ENCODE data around the gene NDE1. TPM values are rescaled to one million over a fixed set of nuclear protein-coding genes. Genes with fewer than 3 reads are reported as not detected.

Gene NDE1
- total and polyA plus RNA-seq, 9 of the 15 experiments (the other 6 are each of a cell fraction or from before 2014, with no cell fraction given), result 3.1 to 59.9 (median 30.0) TPM

- TF ChIP-seq, protein P1, sequence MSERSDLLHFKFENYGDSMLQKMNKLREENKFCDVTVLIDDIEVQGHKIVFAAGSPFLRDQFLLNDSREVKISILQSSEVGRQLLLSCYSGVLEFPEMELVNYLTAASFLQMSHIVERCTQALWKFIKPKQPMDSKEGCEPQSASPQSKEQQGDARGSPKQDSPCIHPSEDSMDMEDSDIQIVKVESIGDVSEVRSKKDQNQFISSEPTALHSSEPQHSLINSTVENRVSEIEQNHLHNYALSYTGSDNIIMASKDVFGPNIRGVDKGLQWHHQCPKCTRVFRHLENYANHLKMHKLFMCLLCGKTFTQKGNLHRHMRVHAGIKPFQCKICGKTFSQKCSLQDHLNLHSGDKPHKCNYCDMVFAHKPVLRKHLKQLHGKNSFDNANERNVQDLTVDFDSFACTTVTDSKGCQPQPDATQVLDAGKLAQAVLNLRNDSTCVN (CRISPR knock-in tag; IDR thresholded peaks at IDR 0.05), result no peak
- TF ChIP-seq BRD4 (IDR thresholded peaks at IDR 0.05), result no peak
- TF ChIP-seq ETV6 (IDR thresholded peaks at IDR 0.05; ENCODE audit: borderline replicate concordance in 1 of 2, low read depth in 2 of 2, low read length in 1 of 2), result no peak
- no peak for TF ChIP-seq ETV6 (CRISPR knock-in tag; IDR thresholded peaks at IDR 0.05; ENCODE audit: borderline replicate concordance)
- TF ChIP-seq SNIP1 (IDR thresholded peaks at IDR 0.05; ENCODE audit: low read depth), result no peak
- TF ChIP-seq NFYB (IDR thresholded peaks at IDR 0.05; ENCODE audit: extremely low read depth, insufficient read length), result no peak
- TF ChIP-seq NR2C1 (IDR thresholded peaks at IDR 0.05), result no peak
- TF ChIP-seq NR2C1 (tag; IDR thresholded peaks at IDR 0.05), result no peak
- TF ChIP-seq ZNF740 (CRISPR knock-in tag; IDR thresholded peaks at IDR 0.05), result no peak
- no peak for TF ChIP-seq ZNF740 (tag; IDR thresholded peaks at IDR 0.05)
- no peak for TF ChIP-seq NELFE (IDR thresholded peaks at IDR 0.05; ENCODE audit: insufficient read depth, insufficient read length)
- no peak for TF ChIP-seq ZFX (CRISPR knock-in tag; IDR thresholded peaks at IDR 0.05)
- TF ChIP-seq ZNF445 (CRISPR knock-in tag; IDR thresholded peaks at IDR 0.05; ENCODE audit: low read depth), result no peak
- TF ChIP-seq ZNF780A (CRISPR knock-in tag; IDR thresholded peaks at IDR 0.05), result no peak
- TF ChIP-seq, protein P2, sequence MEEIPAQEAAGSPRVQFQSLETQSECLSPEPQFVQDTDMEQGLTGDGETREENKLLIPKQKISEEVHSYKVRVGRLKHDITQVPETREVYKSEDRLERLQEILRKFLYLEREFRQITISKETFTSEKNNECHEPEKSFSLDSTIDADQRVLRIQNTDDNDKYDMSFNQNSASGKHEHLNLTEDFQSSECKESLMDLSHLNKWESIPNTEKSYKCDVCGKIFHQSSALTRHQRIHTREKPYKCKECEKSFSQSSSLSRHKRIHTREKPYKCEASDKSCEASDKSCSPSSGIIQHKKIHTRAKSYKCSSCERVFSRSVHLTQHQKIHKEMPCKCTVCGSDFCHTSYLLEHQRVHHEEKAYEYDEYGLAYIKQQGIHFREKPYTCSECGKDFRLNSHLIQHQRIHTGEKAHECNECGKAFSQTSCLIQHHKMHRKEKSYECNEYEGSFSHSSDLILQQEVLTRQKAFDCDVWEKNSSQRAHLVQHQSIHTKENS (CRISPR knock-in tag; IDR thresholded peaks at IDR 0.05), result no peak
- TF ChIP-seq ILF3 (IDR thresholded peaks at IDR 0.05; ENCODE audit: borderline replicate concordance), result no peak
- TF ChIP-seq ARID1B (IDR thresholded peaks at IDR 0.05), result no peak
- TF ChIP-seq ZNF217 (CRISPR knock-in tag; IDR thresholded peaks at IDR 0.05), result no peak
- TF ChIP-seq SMARCB1 (IDR thresholded peaks at IDR 0.05; ENCODE audit: insufficient read length, low read depth), result no peak
- TF ChIP-seq PRMT5 (CRISPR knock-in tag; IDR thresholded peaks at IDR 0.05), result no peak
- TF ChIP-seq NFATC3 (IDR thresholded peaks at IDR 0.05), result no peak
- TF ChIP-seq PHB (CRISPR knock-in tag; IDR thresholded peaks at IDR 0.05), result no peak
- no peak for TF ChIP-seq ASH1L (IDR thresholded peaks at IDR 0.05; ENCODE audit: borderline replicate concordance, low read depth, partially characterized antibody)
- TF ChIP-seq, protein P3, sequence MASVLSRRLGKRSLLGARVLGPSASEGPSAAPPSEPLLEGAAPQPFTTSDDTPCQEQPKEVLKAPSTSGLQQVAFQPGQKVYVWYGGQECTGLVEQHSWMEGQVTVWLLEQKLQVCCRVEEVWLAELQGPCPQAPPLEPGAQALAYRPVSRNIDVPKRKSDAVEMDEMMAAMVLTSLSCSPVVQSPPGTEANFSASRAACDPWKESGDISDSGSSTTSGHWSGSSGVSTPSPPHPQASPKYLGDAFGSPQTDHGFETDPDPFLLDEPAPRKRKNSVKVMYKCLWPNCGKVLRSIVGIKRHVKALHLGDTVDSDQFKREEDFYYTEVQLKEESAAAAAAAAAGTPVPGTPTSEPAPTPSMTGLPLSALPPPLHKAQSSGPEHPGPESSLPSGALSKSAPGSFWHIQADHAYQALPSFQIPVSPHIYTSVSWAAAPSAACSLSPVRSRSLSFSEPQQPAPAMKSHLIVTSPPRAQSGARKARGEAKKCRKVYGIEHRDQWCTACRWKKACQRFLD (CRISPR knock-in tag; IDR thresholded peaks at IDR 0.05), result no peak
- no peak for TF ChIP-seq KLF16 (IDR thresholded peaks at IDR 0.05)
- no peak for TF ChIP-seq ZBTB8A (IDR thresholded peaks at IDR 0.05; ENCODE audit: partially characterized antibody)
- TF ChIP-seq CBX3 (IDR thresholded peaks at IDR 0.05; ENCODE audit: borderline replicate concordance in 1 of 2, low read length in 2 of 2), result no peak
Measured at GRCh38 chr16:15617901-15618300, 32.1 kb upstream of the NDE1 start (continued).
